GM12872 (cell line): ENCODE results near the gene TNNI3.

Source experiments
- CTCF ChIP-seq: IDR thresholded peaks from 3 replicates; pipeline ENCODE4 v1.5.1; 2011; ENCODE audit warnings: low read depth, mild to moderate bottlenecking, low read length, moderate library complexity; ENCODE audit not compliant: insufficient read depth

TNNI3 gene

GRCh38 chr19:55176076-55176475, 18.5 kb upstream of the TNNI3 start:
- no peak for TF ChIP-seq CTCF

GRCh38 chr19:55175117-55175867, 17.8 kb upstream of the TNNI3 start:
- no peak for TF ChIP-seq CTCF

DNA sequence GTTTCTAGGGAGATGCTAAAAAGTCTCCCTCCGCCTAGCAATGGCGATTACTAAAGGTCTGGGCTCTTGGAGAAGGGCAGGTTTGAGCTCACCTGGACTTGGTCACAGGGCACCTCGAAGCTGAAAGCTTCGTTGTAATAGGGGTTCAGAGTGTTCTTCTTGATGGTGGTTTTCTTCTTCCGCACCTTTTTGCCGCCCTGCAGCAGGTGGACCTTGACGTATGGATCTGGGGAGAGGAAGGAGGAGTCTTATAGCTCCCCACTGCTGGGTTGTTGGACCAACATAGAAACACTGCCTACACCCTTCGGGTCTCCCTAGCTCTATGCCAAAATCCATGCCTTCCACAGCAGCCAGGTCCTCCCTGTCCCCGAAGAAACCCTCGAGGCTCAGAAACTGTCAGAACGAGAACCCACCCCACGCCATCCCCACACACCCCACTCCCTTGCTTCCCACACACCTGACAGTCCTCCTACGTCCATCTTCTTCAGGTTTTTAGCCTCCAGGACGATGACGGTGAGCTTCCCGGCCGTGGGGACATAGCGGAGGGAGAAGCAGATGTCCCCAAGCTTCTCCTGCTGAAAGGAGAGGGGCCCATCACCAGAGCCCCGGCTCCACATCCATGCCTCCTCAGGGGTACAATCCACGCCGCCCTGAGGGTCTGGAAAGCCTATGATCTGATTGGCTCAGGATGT, 17.0 kb upstream of the TNNI3 start:
- no peak for TF ChIP-seq CTCF

- no peak for TF ChIP-seq CTCF
Measured at GRCh38 chr19:55173714-55174409, 16.3 kb upstream of the TNNI3 start.

DNA sequence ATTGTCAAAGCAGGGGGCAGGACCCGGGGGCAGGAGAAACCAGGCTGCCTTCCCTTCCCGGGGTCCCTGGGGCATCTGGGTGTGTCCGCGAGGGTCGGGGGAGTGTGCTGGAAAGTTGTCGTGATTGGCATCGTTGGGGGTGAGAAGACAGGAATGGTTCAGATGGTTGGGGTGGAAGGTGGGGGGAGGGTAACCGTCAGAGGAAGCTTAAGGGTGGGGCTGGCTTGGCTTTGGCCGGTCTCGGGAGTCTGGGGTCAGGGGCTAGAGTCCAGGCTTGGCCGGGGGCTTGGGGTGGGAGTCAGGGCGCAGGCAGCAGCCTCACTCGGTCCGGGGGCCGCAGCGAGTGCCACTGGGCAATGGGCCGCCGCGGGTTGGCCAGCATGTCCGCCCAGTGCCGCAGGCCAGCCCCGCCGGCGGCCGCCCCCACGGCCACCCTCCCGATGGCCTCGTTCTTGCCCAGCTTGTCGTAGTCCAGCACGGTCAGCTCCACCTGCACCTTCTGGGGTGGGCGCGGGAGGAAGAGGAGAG, 15.7 kb upstream of the TNNI3 start:
- no peak for TF ChIP-seq CTCF

GRCh38 chr19:55172741-55173140, 15.2 kb upstream of the TNNI3 start:
- no peak for TF ChIP-seq CTCF

DNA sequence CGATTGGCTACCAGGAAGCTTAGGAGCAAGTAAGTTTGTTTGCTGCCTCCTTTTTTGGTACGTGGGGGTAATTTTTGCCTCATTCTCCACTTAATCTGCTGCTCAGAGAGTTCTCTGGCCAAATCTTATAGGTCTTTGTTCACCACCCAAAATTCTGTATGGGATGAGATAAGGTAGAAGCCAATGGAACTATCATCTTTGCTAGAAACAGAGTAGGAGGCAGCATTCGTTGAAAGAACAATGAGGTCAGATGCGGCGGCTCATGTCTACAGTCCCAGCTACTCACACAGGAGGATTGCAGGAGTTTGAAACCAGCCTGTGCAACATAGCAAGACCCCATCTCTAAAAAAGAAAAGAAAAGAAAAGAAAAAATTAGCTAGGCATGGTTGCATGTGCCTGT, 13.9 kb upstream of the TNNI3 start:
- TF ChIP-seq CTCF: no peak
